Tibial nerve (tissue), 4 donors: Measurements from ENCODE around the gene ZBTB48. TPM values are rescaled to one million over a fixed set of nuclear protein-coding genes. Genes with fewer than 3 reads are reported as not detected.

ENCODE experiments used
- DNase-seq, 2 donors: peaks; one replicate each; pipeline ENCODE4 v3.0.0-alpha.2; 2019; ENCODE audit warnings: low spot score in 2 of 2
- H3K27ac ChIP-seq, 4 donors: fragments of 200-600 bp; sonication (generic) in 3 of 4; one replicate each; pipeline ENCODE4 v1.5.1; 2017 to 2019; ENCODE audit warnings: mild to moderate bottlenecking in 1 of 4
- H3K27me3 ChIP-seq, 2 donors: fragments of 200-600 bp; sonication (generic) in 1 of 2; one replicate each; pipeline versions ENCODE4 v1.5.1 to v1.6.0; 2017 to 2019
- H3K36me3 ChIP-seq, 3 donors: fragments of 200-600 bp; sonication (generic); one replicate each; pipeline ENCODE4 v1.5.1; 2018 to 2019
- H3K4me1 ChIP-seq, 4 donors: fragments of 200-600 bp; sonication (generic) in 3 of 4; one replicate each; pipeline ENCODE4 v1.5.1; 2017 to 2019
- H3K4me3 ChIP-seq, 4 donors: fragments of 200-600 bp; sonication (generic) in 3 of 4; one replicate each; pipeline ENCODE4 v1.5.1; 2017 to 2019; ENCODE audit warnings: mild to moderate bottlenecking in 1 of 4, moderate library complexity in 1 of 4
- H3K9me3 ChIP-seq, 4 donors: fragments of 200-600 bp; sonication (generic) in 3 of 4; one replicate each; pipeline ENCODE4 v1.5.1; 2017 to 2019
- CTCF ChIP-seq, 5 experiments: fragments of 200-600 bp in 3 of 5; fragments of 450-650 bp in 2 of 5; sonication (generic) in 3 of 5; IDR thresholded peaks; one replicate each; pipeline ENCODE4 v1.5.1; 2016 to 2019; ENCODE audit warnings: antibody characterized with exemption in 5 of 5, mild to moderate bottlenecking in 3 of 5, moderate library complexity in 2 of 5
- EP300 ChIP-seq, 2 donors: sonication (generic); formaldehyde crosslinking; IDR thresholded peaks; one replicate each; pipeline ENCODE4 v1.6.1; 2017; ENCODE audit warnings: antibody characterized with exemption in 2 of 2, mild to moderate bottlenecking in 1 of 2
- POLR2A ChIP-seq, 2 donors: fragments of 450-650 bp; IDR thresholded peaks; one replicate each; pipeline ENCODE4 v1.6.1; 2017; ENCODE audit warnings: antibody characterized with exemption in 2 of 2, mild to moderate bottlenecking in 2 of 2, moderate library complexity in 2 of 2
- WGBS, 2 donors: methylation state at CpG; one replicate each; pipeline ENCODE4 v1.1.5; 2018; 5-methylcytosine and 5-hydroxymethylcytosine counted together
- total RNA-seq, 4 donors: library from RNA; depleted of rRNA; stranded (reverse); fragments of >200 nt; gene quantifications; one replicate each; pipeline ENCODE4 v1.1.0, GENCODE V29; 2016

The ZBTB48 gene
- total RNA-seq, 4 donors from 2014 or later, result 27.5 to 41.1 (median 33.6) TPM

GRCh38 chr1:6600410-6601048, 20.7 kb downstream of the ZBTB48 start:
- Histone ChIP-seq H3K4me3 (peak overlapping the region; percentile 83 to 97 (median 95)), H3K36me3 (peaks cover 0 to 44% (median 24%) of the 10 kb centered on the region in 3 donors), H3K27me3 (no peaks in the 10 kb centered on the region), H3K9me3 (no peaks in the 10 kb centered on the region), H3K4me1 (peaks cover 0 to 73% (median 66%) of the 10 kb centered on the region in 4 donors), H3K27ac (peak overlapping the region; percentile 95 to 100 (median 98))
- TF ChIP-seq POLR2A (IDR thresholded peaks at IDR 0.05), result no peak
- no peak for TF ChIP-seq EP300 (IDR thresholded peaks at IDR 0.05)
- TF ChIP-seq CTCF (IDR thresholded peaks at IDR 0.05), result no peak
- WGBS, 2 donors, result 10 to 24% methylated on average over 8 to 10 of the region's 10 CpGs
- DNase-seq, result no peak

- WGBS, 2 donors, result 1% methylated on average over 29 to 37 of the region's 40 CpGs
- peaks cover 0 to 72% (median 62%) of the 10 kb centered on the region in 4 donors for H3K4me1 ChIP-seq
- DNase-seq, result peak; percentile 63 to 84
Measured at GRCh38 chr1:6601049-6601922, 21.5 kb downstream of the ZBTB48 start.

GRCh38 chr1:6601923-6602668, 22.3 kb downstream of the ZBTB48 start:
- H3K4me3 ChIP-seq, result peak overlapping the region; percentile 83 to 97 (median 95)
- no peak for DNase-seq
- peaks cover 0 to 64% (median 54%) of the 10 kb centered on the region in 4 donors for H3K4me1 ChIP-seq

More at GRCh38 chr1:6601049-6601922, 21.5 kb downstream of the ZBTB48 start:
- H3K36me3 ChIP-seq, result peaks cover 0 to 36% (median 20%) of the 10 kb centered on the region in 3 donors
- H3K9me3 ChIP-seq, result no peaks in the 10 kb centered on the region
- peak; percentile 69 to 74 for TF ChIP-seq POLR2A (IDR thresholded peaks at IDR 0.05)
- TF ChIP-seq CTCF (IDR thresholded peaks at IDR 0.05), result peak in 1 of 5 experiments; percentile 12
- peak; percentile 58 to 93 for TF ChIP-seq EP300 (IDR thresholded peaks at IDR 0.05)
- H3K27ac ChIP-seq, result peak overlapping the region; percentile 95 to 100 (median 98)
- peak overlapping the region; percentile 83 to 97 (median 95) for H3K4me3 ChIP-seq
- no peaks in the 10 kb centered on the region for H3K27me3 ChIP-seq

GRCh38 chr1:6602669-6603237, 23.0 kb downstream of the ZBTB48 start, which contains the start of gene KLHL21:
KLHL21 (minus strand) TSS chr1:6602869; CDS start chr1:6602817, 52 bp downstream.
- WGBS, 2 donors, result 2% methylated on average over 38 of the region's 84 CpGs; no CpG with 5 or more reads in 1 of the 2 donors
- Histone ChIP-seq H3K36me3 (peaks cover 0 to 21% (median 13%) of the 10 kb centered on the region in 3 donors), H3K4me1 (peaks cover 0 to 58% (median 47%) of the 10 kb centered on the region in 4 donors), H3K27me3 (no peaks in the 10 kb centered on the region), H3K9me3 (no peaks in the 10 kb centered on the region), H3K4me3 (peak within 1 kb of the TSS; percentile 83 to 97 (median 95)), H3K27ac (peak within 1 kb of the TSS; percentile 95 to 100 (median 98))
- peak in 1 of 5 experiments; percentile 8 for TF ChIP-seq CTCF (IDR thresholded peaks at IDR 0.05)
- TF ChIP-seq EP300 (IDR thresholded peaks at IDR 0.05), result peak in 1 of 2 donors; percentile 96
- TF ChIP-seq POLR2A (IDR thresholded peaks at IDR 0.05), result peak; percentile 63 to 86
- DNase-seq, result peak; percentile 75 to 85

More at GRCh38 chr1:6601923-6602668, 22.3 kb downstream of the ZBTB48 start:
- TF ChIP-seq EP300 (IDR thresholded peaks at IDR 0.05) (no peak), CTCF (IDR thresholded peaks at IDR 0.05) (no peak), POLR2A (IDR thresholded peaks at IDR 0.05) (no peak)
- Histone ChIP-seq H3K9me3 (no peaks in the 10 kb centered on the region), H3K27me3 (no peaks in the 10 kb centered on the region), H3K27ac (peak overlapping the region; percentile 95 to 100 (median 98)), H3K36me3 (peaks cover 0 to 28% (median 20%) of the 10 kb centered on the region in 3 donors)
- 0% methylated on average over 53 to 77 of the region's 103 CpGs for WGBS, 2 donors
